Spleen (tissue), 11 donors: ENCODE measurements around the gene LDHA. TPM values are rescaled to one million over a fixed set of nuclear protein-coding genes. Genes with fewer than 3 reads are reported as not detected.

ENCODE experiments used
- DNase-seq: peaks from one replicate; pipeline ENCODE4 v3.0.0-alpha.2; 2020
- H3K27ac ChIP-seq, 8 donors: fragments of 200-600 bp; sonication (generic) in 7 of 8; 1 replicate in 4 of 8; 2 replicates in 4 of 8; pipeline versions ENCODE4 v1.5.0 to v1.8.0; 2016 to 2021; ENCODE audit warnings: inconsistent platforms in 4 of 8, mild to moderate bottlenecking in 4 of 8, moderate library complexity in 1 of 8
- H3K27me3 ChIP-seq, 7 donors: fragments of 200-600 bp; sonication (generic) in 6 of 7; replicated peaks in 1 of 7; 1 replicate in 4 of 7; 2 replicates in 3 of 7; pipeline versions ENCODE4 v1.5.0 to v1.8.0; 2016 to 2021; ENCODE audit warnings: inconsistent platforms in 3 of 7, mild to moderate bottlenecking in 1 of 7
- H3K36me3 ChIP-seq, 6 donors: fragments of 200-600 bp; sonication (generic) in 5 of 6; 1 replicate in 4 of 6; 2 replicates in 2 of 6; pipeline versions ENCODE4 v1.5.0 to v1.8.0; 2016 to 2021; ENCODE audit warnings: inconsistent platforms in 2 of 6
- H3K4me1 ChIP-seq, 6 donors: fragments of 200-600 bp; sonication (generic) in 5 of 6; 1 replicate in 3 of 6; 2 replicates in 3 of 6; pipeline versions ENCODE4 v1.5.0 to v1.8.0; 2016 to 2021; ENCODE audit warnings: inconsistent platforms in 3 of 6
- H3K4me3 ChIP-seq, 8 donors: fragments of 200-600 bp; sonication (generic) in 7 of 8; 1 replicate in 4 of 8; 2 replicates in 4 of 8; pipeline versions ENCODE4 v1.5.0 to v1.8.0; 2016 to 2021; ENCODE audit warnings: inconsistent platforms in 4 of 8, mild to moderate bottlenecking in 4 of 8, moderate library complexity in 2 of 8
- H3K9me3 ChIP-seq, 8 donors: fragments of 200-600 bp; sonication (generic) in 7 of 8; 1 replicate in 4 of 8; 2 replicates in 4 of 8; pipeline versions ENCODE4 v1.5.0 to v1.8.0; 2016 to 2021; ENCODE audit warnings: inconsistent platforms in 4 of 8
- CTCF ChIP-seq, 11 experiments: fragments of 200-600 bp in 7 of 11; fragments of 450-650 bp in 4 of 11; sonication (generic) in 4 of 11; IDR thresholded peaks in 8 of 11; conservative IDR thresholded peaks in 3 of 11; 1 replicate in 7 of 11; 2 replicates in 4 of 11; pipeline versions ENCODE4 v1.4.0 to v1.8.0; 2016 to 2021; ENCODE audit warnings: antibody characterized with exemption in 11 of 11, inconsistent platforms in 4 of 11, mild to moderate bottlenecking in 1 of 11
- POLR2A ChIP-seq, 3 donors: fragments of 450-650 bp; IDR thresholded peaks; one replicate each; pipeline ENCODE4 v1.5.1; 2017; ENCODE audit warnings: antibody characterized with exemption in 3 of 3, mild to moderate bottlenecking in 1 of 3
- POLR2AphosphoS5 ChIP-seq, 3 donors: sonication (generic); formaldehyde crosslinking; IDR thresholded peaks; one replicate each; pipeline ENCODE4 v1.5.1; 2017; ENCODE audit warnings: antibody characterized with exemption in 3 of 3
- WGBS, 5 donors: extraction: QIAGEN DNeasy Blood & Tissue Kit in 3 of 5; methylation state at CpG; one replicate each; pipeline versions ENCODE4 v1.1.5 to v1.1.7; 2013 to 2018; 5-methylcytosine and 5-hydroxymethylcytosine counted together
- intact Hi-C: fragments of 100-400 bp; cut with DNase I; formaldehyde crosslinking; loops from one replicate; pipeline ENCODE4 v1.15.0; 2023; ENCODE audit warnings: low total_unique reads
- polyA plus RNA-seq, 3 donors: library from polyadenylated mRNA; stranded (reverse); fragments of 200-250 nt; gene quantifications; one replicate each; pipeline ENCODE4 v1.2.1, GENCODE V29; 2013
- total RNA-seq, 7 donors: library from RNA; depleted of rRNA in 3 of 7; stranded (reverse); fragments of >200 nt in 3 of 7; fragmentation: NEBNext Ultra II Directional in 4 of 7; extraction: Animal tissue kit (Norgen Biotek cat#: 25700) in 4 of 7; gene quantifications; one replicate each; pipeline versions ENCODE4 v1.1.0 to v1.2.1, GENCODE V29; 2016 to 2021
- donor health status: healthy with polysubstance abuse.
- donor health status: DM: no; HTN: no; CAD: no; lungs with moderate emphysema.
- donor health status: DM: no; HTN: no; CAD: no.
- donor health status: Bipolar disorder and iron deficiency.
- donor health status: healthy.
- donor health status: DM: no; HTN: no; CAD: no.
- donor health status: DM: yes; HTN: yes; CAD: no.

Gene LDHA
- total and polyA plus RNA-seq, 10 donors: 139 to 415 (median 257) TPM

- intact Hi-C loops: no loop called here
- Histone ChIP-seq H3K4me1 (no peaks in the 10 kb centered on the region), H3K9me3 (no peaks in the 10 kb centered on the region), H3K27me3 (no peaks in the 10 kb centered on the region), H3K36me3 (no peaks in the 10 kb centered on the region), H3K4me3 (no peak overlapping the region), H3K27ac (no peak overlapping the region)
- TF ChIP-seq POLR2AphosphoS5 (IDR thresholded peaks at IDR 0.05) (no peak), CTCF (IDR thresholded peaks at IDR 0.05 in 8 of 11, conservative IDR thresholded peaks at IDR 0.05 in 3 of 11) (no peak), POLR2A (IDR thresholded peaks at IDR 0.05) (no peak)
- 88 to 98% (median 96%) methylated on average over 2 of the region's 2 CpGs for WGBS, 5 donors
- no peak for DNase-seq
Measured at GRCh38 chr11:18419040-18419439, 24.7 kb downstream of the LDHA start.

GRCh38 chr11:18420067-18420466, 25.7 kb downstream of the LDHA start:
- WGBS, 5 donors: 92 to 98% (median 94%) methylated on average over 2 of the region's 2 CpGs
- intact Hi-C loops: no loop called here
- Histone ChIP-seq H3K36me3 (no peaks in the 10 kb centered on the region), H3K9me3 (no peaks in the 10 kb centered on the region), H3K27me3 (no peaks in the 10 kb centered on the region), H3K27ac (no peak overlapping the region), H3K4me3 (no peak overlapping the region), H3K4me1 (no peaks in the 10 kb centered on the region)
- no peak for TF ChIP-seq CTCF (IDR thresholded peaks at IDR 0.05 in 8 of 11, conservative IDR thresholded peaks at IDR 0.05 in 3 of 11)
- TF ChIP-seq POLR2A (IDR thresholded peaks at IDR 0.05): no peak
- no peak for TF ChIP-seq POLR2AphosphoS5 (IDR thresholded peaks at IDR 0.05)
- DNase-seq: no peak

- 70 to 78% (median 76%) methylated on average over 4 of the region's 4 CpGs for WGBS, 5 donors
- intact Hi-C loops: no loop called here
- Histone ChIP-seq H3K27me3 (no peaks in the 10 kb centered on the region), H3K4me1 (no peaks in the 10 kb centered on the region), H3K4me3 (no peak overlapping the region), H3K27ac (no peak overlapping the region), H3K36me3 (no peaks in the 10 kb centered on the region), H3K9me3 (no peaks in the 10 kb centered on the region)
- no peak for DNase-seq
- no peak for TF ChIP-seq CTCF (IDR thresholded peaks at IDR 0.05 in 8 of 11, conservative IDR thresholded peaks at IDR 0.05 in 3 of 11)
- TF ChIP-seq POLR2A (IDR thresholded peaks at IDR 0.05): no peak
Measured at GRCh38 chr11:18427240-18427639, 32.9 kb downstream of the LDHA start.

GRCh38 chr11:18429332-18429731, 35.0 kb downstream of the LDHA start:
- H3K4me3 ChIP-seq: no peak overlapping the region
- no peak for DNase-seq
- no peaks in the 10 kb centered on the region for H3K9me3 ChIP-seq
- no peaks in the 10 kb centered on the region for H3K36me3 ChIP-seq
- H3K27ac ChIP-seq: no peak overlapping the region
- no peak for TF ChIP-seq POLR2AphosphoS5 (IDR thresholded peaks at IDR 0.05)
- TF ChIP-seq POLR2A (IDR thresholded peaks at IDR 0.05): no peak
- TF ChIP-seq CTCF (IDR thresholded peaks at IDR 0.05 in 8 of 11, conservative IDR thresholded peaks at IDR 0.05 in 3 of 11): no peak
- no peaks in the 10 kb centered on the region for H3K27me3 ChIP-seq
- whole genome bisulfite sequencing, 5 donors: 73 to 86% (median 84%) methylated on average over 5 of the region's 5 CpGs
- intact Hi-C loops: no loop called here
- H3K4me1 ChIP-seq: no peaks in the 10 kb centered on the region
